Measurements from ENCODE around the gene TGDS. TPM values are rescaled to one million over a fixed set of nuclear protein-coding genes. Genes with fewer than 3 reads are reported as not detected.
A peak's percentile ranks its signal among the peaks of the same experiment; 100 is the strongest.
"Not testable (repeated sequence)": the region's sequence is repeated elsewhere in the genome, so short reads cannot be mapped to it uniquely, and the experiment has no call there.

The TGDS gene
- total RNA-seq, 2 experiments from 2014 or later, result 17.2 to 19.2 TPM

DNA sequence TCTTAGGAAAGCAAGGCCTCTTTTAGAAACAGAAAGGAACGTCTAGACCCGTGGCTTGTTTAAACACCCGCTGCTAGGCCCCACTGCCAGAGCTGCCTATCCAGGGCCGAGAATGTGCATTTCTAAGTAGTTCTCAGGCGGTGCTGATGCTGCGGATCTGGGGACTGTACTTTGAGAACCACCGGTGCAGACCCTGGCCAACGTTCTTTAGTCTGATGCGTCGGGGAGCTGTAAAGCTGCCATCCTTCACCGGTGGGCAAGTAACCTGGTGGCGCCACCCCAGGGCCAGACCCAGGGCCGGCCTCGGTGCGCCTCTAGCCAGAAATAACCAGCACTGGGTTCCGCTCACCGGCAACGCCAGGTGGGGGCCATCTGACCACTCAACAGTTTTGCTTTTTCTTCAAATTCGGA, 47.1 kb downstream of the TGDS start:
- H3K36me3 Mint-ChIP-seq (ENCODE audit: low read depth), result peaks cover 3% of the 10 kb centered on the region
- peaks cover 20% of the 10 kb centered on the region for H3K4me1 Mint-ChIP-seq (ENCODE audit: low read depth)
- no peaks in the 10 kb centered on the region for H3K9me3 Mint-ChIP-seq (ENCODE audit: insufficient read depth)
- peak overlapping the region; percentile 96 for H3K27ac Mint-ChIP-seq
- CTCF ChIA-PET, result interaction anchor here (0.6 to 3.8 kb wide), 14 partner anchors 9 to 126 kb away, joined by 3 to 32 read pairs (median 5); partner anchors contain the start of gene TGDS
- ATAC-seq (peak; percentile 50), DNase-seq (peak; percentile 64)
- POLR2A ChIA-PET, result interaction anchor here (0.6 to 2.7 kb wide), 11 partner anchors 10 to 56 kb away, joined by 3 to 35 read pairs (median 4); partner anchors contain the start of gene TGDS
- peaks cover 8% of the 10 kb centered on the region for H3K27me3 Mint-ChIP-seq (ENCODE audit: low read depth)
- peak overlapping the region; percentile 86 for H3K4me3 Mint-ChIP-seq

DNA sequence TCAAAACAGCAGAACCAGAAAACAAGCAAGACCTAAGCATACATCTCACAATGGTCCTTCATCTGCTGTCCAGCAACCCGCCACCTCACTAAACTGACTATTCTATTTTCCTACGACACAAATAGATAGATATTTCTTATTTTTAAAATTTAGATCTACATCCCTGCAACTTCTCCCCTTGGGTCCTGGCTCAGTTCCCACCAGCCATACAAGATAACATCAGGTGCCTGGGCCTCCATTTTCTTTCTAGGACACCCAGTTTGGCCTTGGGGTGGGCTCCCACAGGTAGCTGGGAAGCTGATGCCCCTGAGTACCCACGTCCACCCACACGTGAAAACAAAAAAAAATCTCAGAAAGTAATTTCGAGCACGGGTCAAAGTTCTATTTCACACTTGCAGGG, 47.6 kb downstream of the TGDS start:
- CTCF ChIA-PET, result interaction anchor here (0.6 to 3.8 kb wide), 11 partner anchors 9 to 126 kb away, joined by 3 to 32 read pairs (median 6); partner anchors contain the start of gene TGDS
- no peaks in the 10 kb centered on the region for H3K9me3 Mint-ChIP-seq (ENCODE audit: insufficient read depth)
- POLR2A ChIA-PET, result interaction anchor here (0.6 to 2.7 kb wide), 4 partner anchors 9 to 55 kb away, joined by 3 to 35 read pairs (median 5); partner anchors contain the start of gene TGDS
- H3K27ac Mint-ChIP-seq, result peak overlapping the region; percentile 96
- peaks cover 8% of the 10 kb centered on the region for H3K27me3 Mint-ChIP-seq (ENCODE audit: low read depth)
- ATAC-seq (no peak), DNase-seq (no peak)
- H3K4me1 Mint-ChIP-seq (ENCODE audit: low read depth), result peaks cover 21% of the 10 kb centered on the region
- peak overlapping the region; percentile 86 for H3K4me3 Mint-ChIP-seq
- H3K36me3 Mint-ChIP-seq (ENCODE audit: low read depth), result peaks cover 3% of the 10 kb centered on the region

DNA sequence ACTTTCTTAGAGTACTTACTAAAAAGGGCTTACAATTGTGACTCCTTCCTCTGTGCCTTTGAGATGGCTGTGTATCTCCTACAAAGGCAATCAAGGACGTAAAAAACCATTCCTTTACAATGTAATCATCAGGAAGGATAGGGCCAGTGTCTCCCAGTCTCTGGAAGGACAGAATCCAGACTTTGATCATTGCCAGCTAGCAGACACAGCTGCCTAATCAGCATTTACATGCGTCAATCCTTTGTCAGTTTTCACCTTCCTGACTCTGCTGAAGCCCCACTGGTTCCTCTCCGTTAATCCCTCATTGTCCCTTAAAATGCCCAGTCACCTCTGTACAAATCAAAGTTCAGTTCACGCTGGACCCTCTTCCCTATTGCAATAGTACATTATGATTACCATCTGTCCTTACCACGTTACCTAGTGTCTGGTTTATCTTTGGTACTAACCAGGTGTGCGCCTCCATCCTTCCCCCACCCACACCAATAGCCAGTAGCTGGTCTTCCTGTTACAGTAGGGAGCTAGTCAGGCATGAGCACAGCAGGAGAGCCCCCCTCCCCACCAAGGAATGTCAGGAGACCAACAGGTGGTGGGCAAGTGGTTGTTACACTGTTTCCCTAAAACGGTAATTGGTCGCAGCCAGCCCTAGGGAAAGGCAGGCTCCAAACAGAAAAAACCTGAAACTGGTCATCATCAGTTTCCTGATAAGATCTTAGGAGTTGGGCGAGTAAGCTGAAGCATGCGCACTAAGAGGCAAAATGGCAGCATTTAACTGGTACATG, 49.7 kb downstream of the TGDS start:
- Mint-ChIP-seq H3K4me1 (ENCODE audit: low read depth) (peaks cover 26% of the 10 kb centered on the region), H3K27ac (no peak overlapping the region), H3K27me3 (ENCODE audit: low read depth) (peaks cover 5% of the 10 kb centered on the region), H3K4me3 (no peak overlapping the region), H3K9me3 (ENCODE audit: insufficient read depth) (no peaks in the 10 kb centered on the region), H3K36me3 (ENCODE audit: low read depth) (peaks cover 3% of the 10 kb centered on the region)
- ATAC-seq (no peak), DNase-seq (no peak)
- POLR2A ChIA-PET, result interaction anchor here (0.5 to 0.8 kb wide), 2 partner anchors 10 to 643 kb away, joined by 3 to 4 read pairs; no protein-coding TSS in a partner anchor
- CTCF ChIA-PET, result interaction anchor here (1.1 to 1.8 kb wide), 2 partner anchors 111 to 858 kb away, joined by 3 to 5 read pairs; no protein-coding TSS in a partner anchor

DNA sequence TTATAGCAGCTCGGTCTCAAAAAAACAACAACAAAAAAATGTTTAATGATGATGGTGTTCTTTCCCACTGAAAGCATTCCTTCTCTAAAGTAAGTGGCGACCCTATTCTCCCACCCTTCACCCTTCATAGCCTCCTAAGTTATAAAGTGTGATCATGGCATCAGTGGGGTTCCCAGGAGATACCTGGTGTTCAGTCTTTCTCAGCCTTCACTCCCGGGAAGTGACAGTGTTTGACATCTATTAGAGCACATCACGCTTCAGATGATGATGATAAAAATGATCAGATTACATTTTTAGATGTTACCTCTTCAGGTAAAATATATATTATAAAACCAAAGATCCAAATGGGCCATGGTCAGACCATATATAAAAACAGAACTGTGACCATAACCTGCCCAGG, 51.0 kb downstream of the TGDS start:
- H3K4me1 Mint-ChIP-seq (ENCODE audit: low read depth), result peaks cover 21% of the 10 kb centered on the region
- ATAC-seq (no peak), DNase-seq (no peak)
- no peak overlapping the region for H3K27ac Mint-ChIP-seq
- ChIA-PET CTCF (no interaction called here), POLR2A (no interaction called here)
- no peak overlapping the region for H3K4me3 Mint-ChIP-seq
- H3K27me3 Mint-ChIP-seq (ENCODE audit: low read depth), result peaks cover 7% of the 10 kb centered on the region
- no peaks in the 10 kb centered on the region for H3K9me3 Mint-ChIP-seq (ENCODE audit: insufficient read depth)
- H3K36me3 Mint-ChIP-seq (ENCODE audit: low read depth), result peaks cover 3% of the 10 kb centered on the region

DNA sequence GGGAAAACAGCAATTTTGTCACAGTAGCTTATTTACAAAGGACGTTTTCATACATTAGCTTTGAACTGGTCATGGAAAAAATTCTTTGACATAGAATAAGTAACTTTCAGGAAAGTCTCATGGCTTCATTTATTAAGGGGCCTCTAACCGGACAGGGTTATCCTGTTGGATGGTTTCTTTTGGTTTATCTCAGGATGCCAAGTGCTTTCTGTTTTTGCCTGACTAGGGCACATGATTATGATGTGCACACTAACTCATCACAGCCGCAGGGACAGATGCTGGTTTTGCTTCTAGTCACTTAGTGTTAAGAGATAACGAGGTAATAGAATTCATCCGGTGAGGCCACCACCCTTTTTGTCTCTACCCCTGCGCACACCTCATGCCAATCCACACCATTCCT, 53.0 kb downstream of the TGDS start:
- H3K4me1 Mint-ChIP-seq (ENCODE audit: low read depth), result peaks cover 12% of the 10 kb centered on the region
- H3K4me3 Mint-ChIP-seq, result no peak overlapping the region
- ATAC-seq (no peak), DNase-seq (no peak)
- CTCF ChIA-PET, result interaction anchor here (1.1 to 1.7 kb wide), 2 partner anchors 8 to 74 kb away, joined by 4 to 6 read pairs; no protein-coding TSS in a partner anchor
- POLR2A ChIA-PET, result no interaction called here
- H3K27ac Mint-ChIP-seq, result no peak overlapping the region
- H3K9me3 Mint-ChIP-seq (ENCODE audit: insufficient read depth), result no peaks in the 10 kb centered on the region
- H3K36me3 Mint-ChIP-seq (ENCODE audit: low read depth), result no peaks in the 10 kb centered on the region
- peaks cover 6% of the 10 kb centered on the region for H3K27me3 Mint-ChIP-seq (ENCODE audit: low read depth)

DNA sequence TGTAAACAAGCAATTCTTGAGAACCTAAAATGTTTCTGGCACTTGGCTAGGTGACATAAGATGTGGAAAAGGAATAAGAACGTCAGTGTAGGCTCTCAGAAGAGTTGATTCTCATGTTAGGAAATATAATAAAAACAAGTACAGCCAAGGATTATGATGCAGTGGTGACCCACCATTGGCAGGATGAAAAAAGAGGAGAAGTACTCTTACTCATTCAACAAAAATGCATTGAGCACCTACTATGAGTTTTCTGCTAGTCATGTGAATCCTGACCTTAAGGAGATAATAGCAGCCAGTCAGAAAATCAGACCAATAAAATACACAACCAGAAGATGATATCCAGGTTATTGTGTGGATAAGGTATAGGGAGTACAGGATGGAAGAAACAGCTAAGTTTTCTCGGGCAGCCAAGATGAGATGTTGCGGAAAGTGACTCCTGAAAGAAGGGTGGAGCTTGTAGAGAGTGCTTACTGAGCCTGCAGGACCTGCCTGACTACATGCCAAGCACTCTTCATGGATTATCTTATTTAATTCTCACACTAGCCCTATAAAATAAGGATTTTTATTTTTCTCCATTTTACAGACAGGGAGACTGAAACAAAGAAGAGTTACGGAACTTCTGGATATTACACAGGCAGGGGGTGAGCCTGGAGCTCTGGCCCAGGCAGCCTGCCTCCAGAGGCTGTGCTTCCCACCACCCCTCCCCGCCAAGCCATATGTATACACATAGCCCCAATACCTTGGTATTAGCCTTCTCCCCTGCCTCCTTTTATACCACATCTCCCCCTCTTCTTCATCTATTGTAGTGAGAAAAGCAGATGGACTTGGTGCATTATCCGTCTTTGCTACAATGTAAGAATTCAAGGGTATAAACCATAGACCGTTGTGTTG, 58.0 kb downstream of the TGDS start:
- H3K4me1 Mint-ChIP-seq (ENCODE audit: low read depth), result peaks cover 17% of the 10 kb centered on the region
- DNase-seq, result no peak
- ChIA-PET CTCF (no interaction called here), POLR2A (interaction anchor here (1.4 to 2.2 kb wide), 2 partner anchors 11 to 58 kb away, joined by 4 to 6 read pairs; partner anchors contain the start of gene TGDS)
- H3K36me3 Mint-ChIP-seq (ENCODE audit: low read depth), result no peaks in the 10 kb centered on the region
- H3K27ac Mint-ChIP-seq, result no peak overlapping the region
- peaks cover 6% of the 10 kb centered on the region for H3K27me3 Mint-ChIP-seq (ENCODE audit: low read depth)
- ATAC-seq, result no peak
- no peak overlapping the region for H3K4me3 Mint-ChIP-seq
- H3K9me3 Mint-ChIP-seq (ENCODE audit: insufficient read depth), result no peaks in the 10 kb centered on the region

DNA sequence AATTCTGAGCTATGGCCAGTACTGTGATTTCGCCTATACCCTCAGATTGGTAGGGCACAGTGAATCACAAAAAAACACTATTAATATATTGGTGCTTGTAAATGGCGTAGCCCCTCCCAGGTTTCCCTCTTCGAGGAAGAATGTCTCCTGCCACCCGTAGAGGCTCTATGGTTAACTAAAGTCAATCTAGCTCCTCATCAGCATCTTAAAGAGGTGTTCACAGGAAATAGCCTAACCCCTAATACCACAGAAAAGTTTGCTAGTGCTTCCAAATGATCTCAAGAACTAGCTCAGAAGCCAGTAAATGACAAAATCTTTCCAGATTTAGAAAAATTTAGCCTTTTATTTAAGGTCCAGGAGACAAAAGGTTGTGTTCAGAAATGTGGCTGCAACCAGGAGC, 60.2 kb downstream of the TGDS start:
- peak; percentile 76 for ATAC-seq
- H3K27me3 Mint-ChIP-seq (ENCODE audit: low read depth), result peaks cover 7% of the 10 kb centered on the region
- DNase-seq, result no peak
- POLR2A ChIA-PET, result interaction anchor here (1.5 kb wide), 1 partner anchor 14 kb away, joined by 5 read pairs; no protein-coding TSS in a partner anchor
- CTCF ChIA-PET, result interaction anchor here (0.7 to 1.5 kb wide), 5 partner anchors 8 to 85 kb away, joined by 3 to 8 read pairs (median 3); no protein-coding TSS in a partner anchor
- peak overlapping the region; percentile 61 for H3K27ac Mint-ChIP-seq
- peak overlapping the region; percentile 19 for H3K4me3 Mint-ChIP-seq
- no peaks in the 10 kb centered on the region for H3K9me3 Mint-ChIP-seq (ENCODE audit: insufficient read depth)
- no peaks in the 10 kb centered on the region for H3K36me3 Mint-ChIP-seq (ENCODE audit: low read depth)
- H3K4me1 Mint-ChIP-seq (ENCODE audit: low read depth), result peaks cover 16% of the 10 kb centered on the region

DNA sequence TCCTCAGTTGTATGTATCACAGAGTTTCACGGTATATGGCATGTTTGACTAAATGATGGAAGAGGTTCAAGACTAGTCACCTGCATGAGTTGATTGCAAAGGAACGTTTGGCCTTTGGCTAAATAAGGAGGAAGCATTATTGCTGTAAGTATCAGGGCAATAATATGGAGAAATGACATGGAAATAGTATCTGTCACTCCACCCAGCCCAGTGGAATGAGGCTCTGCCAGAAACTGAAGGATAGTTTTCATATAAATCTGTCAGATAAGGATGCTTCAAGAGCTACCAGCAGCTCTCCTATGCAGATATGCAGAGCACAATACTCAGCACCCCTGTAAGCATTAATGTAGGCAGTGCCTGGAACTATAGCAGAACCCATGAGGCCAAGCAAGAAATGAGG, 60.7 kb downstream of the TGDS start:
- ChIA-PET POLR2A (interaction anchor here (1.5 kb wide), 1 partner anchor 14 kb away, joined by 5 read pairs; no protein-coding TSS in a partner anchor), CTCF (interaction anchor here (0.7 to 1.5 kb wide), 4 partner anchors 8 to 85 kb away, joined by 3 to 8 read pairs (median 4); no protein-coding TSS in a partner anchor)
- Mint-ChIP-seq H3K36me3 (ENCODE audit: low read depth) (no peaks in the 10 kb centered on the region), H3K9me3 (ENCODE audit: insufficient read depth) (no peaks in the 10 kb centered on the region), H3K27ac (no peak overlapping the region), H3K4me1 (ENCODE audit: low read depth) (peaks cover 16% of the 10 kb centered on the region), H3K4me3 (no peak overlapping the region), H3K27me3 (ENCODE audit: low read depth) (peaks cover 6% of the 10 kb centered on the region)
- no peak for ATAC-seq
- DNase-seq, result no peak

DNA sequence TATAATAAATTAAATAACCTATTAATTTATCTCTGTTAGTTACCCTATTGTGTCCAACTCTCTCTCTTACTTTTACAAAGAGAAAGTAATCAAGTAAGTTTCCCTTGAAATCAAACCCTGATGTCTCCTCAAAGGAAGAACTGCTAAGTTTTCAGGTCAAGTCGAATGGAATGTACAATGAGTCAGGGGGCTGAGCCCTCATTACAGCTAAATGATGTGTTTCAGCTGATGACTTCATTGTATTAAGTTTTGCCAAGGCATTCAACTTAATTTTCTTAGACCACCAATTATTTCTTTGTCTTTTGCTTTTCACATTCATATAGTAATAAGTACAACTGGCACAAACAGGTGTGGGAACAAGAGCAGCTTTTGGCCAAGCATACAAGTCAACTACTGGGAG, 61.8 kb downstream of the TGDS start:
- Mint-ChIP-seq H3K4me3 (no peak overlapping the region), H3K27ac (no peak overlapping the region), H3K9me3 (ENCODE audit: insufficient read depth) (no peaks in the 10 kb centered on the region), H3K27me3 (ENCODE audit: low read depth) (peaks cover 2% of the 10 kb centered on the region), H3K36me3 (ENCODE audit: low read depth) (no peaks in the 10 kb centered on the region), H3K4me1 (ENCODE audit: low read depth) (peaks cover 16% of the 10 kb centered on the region)
- POLR2A ChIA-PET, result no interaction called here
- DNase-seq, result no peak
- ATAC-seq, result no peak
- CTCF ChIA-PET, result interaction anchor here (1.0 kb wide), 1 partner anchor 83 kb away, joined by 3 read pairs; no protein-coding TSS in a partner anchor

DNA sequence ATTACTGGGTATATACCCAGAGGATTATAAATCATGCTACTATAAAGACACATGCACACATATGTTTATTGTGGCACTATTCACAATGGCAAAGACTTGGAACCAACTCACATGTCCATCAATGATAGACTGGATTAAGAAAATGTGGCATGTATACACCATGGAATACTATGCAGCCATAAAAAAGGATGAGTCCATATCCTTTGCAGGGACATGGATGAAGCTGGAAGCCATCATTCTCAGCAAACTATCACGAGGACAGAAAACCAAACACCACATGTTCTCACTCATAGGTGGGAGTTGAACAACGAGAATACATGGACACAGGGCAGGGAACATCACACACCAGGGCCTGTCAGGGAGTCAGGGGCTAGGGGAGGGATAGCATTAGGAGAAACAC, 63.7 kb downstream of the TGDS start:
- POLR2A ChIA-PET; H3K36me3 Mint-ChIP-seq (ENCODE audit: low read depth); H3K9me3 Mint-ChIP-seq (ENCODE audit: insufficient read depth); H3K4me3 Mint-ChIP-seq; DNase-seq; H3K27ac Mint-ChIP-seq; H3K27me3 Mint-ChIP-seq (ENCODE audit: low read depth); CTCF ChIA-PET; ATAC-seq: not testable (repeated sequence)
- peaks cover 16% of the 10 kb centered on the region for H3K4me1 Mint-ChIP-seq (ENCODE audit: low read depth)

DNA sequence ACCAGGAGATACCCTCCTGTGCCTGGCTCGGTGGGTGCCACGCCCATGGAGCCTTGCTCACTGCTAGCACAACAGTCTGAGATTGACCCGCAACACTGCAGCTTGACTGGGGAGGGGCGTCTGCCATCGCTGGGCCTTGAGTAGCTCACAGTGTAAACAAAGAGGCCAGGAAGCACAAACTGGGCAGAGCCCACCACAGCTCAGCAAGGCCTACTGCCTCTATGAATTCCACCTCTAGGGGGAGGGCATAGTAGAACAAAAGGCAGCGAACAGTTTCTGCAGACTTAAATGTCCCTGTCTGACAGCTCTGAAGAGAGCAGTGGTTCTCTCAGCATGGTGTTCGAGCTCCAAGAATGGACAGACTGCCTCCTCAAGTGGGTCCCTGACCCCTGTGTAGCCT, 69.0 kb downstream of the TGDS start:
- CTCF ChIA-PET, result interaction anchor here (0.8 to 1.5 kb wide), 2 partner anchors 9 to 93 kb away, joined by 3 to 4 read pairs; no protein-coding TSS in a partner anchor
- H3K27ac Mint-ChIP-seq; ATAC-seq; H3K9me3 Mint-ChIP-seq (ENCODE audit: insufficient read depth); H3K27me3 Mint-ChIP-seq (ENCODE audit: low read depth); DNase-seq; H3K4me3 Mint-ChIP-seq; H3K4me1 Mint-ChIP-seq (ENCODE audit: low read depth); POLR2A ChIA-PET; H3K36me3 Mint-ChIP-seq (ENCODE audit: low read depth): not testable (repeated sequence)
